NOMO-1 treated with dmso at 0.1 percent for 144 hours (cell line): ENCODE data around the gene AGBL3.

Source experiments
- DNase-seq: peaks from one replicate; lab custom pipeline; 2025; ENCODE audit not compliant: unreplicated experiment; lab: John Stamatoyannopoulos, UW

Gene AGBL3

DNA sequence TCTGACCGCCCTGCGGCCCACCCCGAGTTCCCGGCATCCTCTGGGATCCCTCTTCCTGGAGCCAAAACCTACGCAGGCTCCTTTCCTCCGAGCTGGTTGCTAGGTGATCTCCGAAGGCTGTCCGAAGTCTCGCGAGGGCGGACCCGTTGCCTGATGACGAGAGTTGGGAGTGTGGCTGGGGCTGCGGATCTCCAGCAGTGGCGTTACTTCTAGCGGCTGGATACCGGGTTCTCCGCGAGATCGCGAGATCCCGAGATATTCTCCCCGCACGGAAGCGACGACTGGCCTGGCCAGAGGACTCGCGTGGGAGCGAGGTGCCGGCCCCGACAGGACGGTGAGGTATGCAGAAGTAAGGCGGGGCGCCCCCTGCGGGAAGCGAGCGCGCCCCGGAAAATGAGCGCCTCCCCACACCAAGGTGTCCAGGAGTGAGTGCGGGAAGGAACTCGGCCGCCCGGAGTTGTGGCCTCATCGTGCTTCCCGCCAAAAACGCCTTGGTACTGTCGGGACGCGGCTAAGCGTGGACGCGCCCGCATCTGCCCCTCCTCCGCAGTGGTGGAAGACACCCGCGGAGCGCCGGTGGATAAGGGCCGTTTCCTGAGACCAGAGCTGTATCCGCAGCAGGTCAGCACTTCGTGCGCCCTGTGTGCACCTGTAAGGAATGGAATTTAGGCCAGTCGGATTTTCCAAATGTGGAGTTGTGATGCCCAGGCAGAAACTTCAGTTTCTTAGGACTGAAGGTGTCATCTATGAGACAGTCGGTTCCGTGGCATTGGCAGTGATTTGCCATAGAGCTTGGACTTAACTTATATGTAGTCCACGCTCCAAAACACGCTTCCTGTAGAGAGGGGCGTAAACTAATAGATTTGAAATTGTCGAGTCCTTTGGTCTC lies at the start of gene AGBL3:
Gene AGBL3 (plus strand): TSS at position 146 of the 889 bp plus-strand sequence. CDS start 1,426 bp downstream, outside the sequence.
- DNase-seq = peak; percentile 54

DNA sequence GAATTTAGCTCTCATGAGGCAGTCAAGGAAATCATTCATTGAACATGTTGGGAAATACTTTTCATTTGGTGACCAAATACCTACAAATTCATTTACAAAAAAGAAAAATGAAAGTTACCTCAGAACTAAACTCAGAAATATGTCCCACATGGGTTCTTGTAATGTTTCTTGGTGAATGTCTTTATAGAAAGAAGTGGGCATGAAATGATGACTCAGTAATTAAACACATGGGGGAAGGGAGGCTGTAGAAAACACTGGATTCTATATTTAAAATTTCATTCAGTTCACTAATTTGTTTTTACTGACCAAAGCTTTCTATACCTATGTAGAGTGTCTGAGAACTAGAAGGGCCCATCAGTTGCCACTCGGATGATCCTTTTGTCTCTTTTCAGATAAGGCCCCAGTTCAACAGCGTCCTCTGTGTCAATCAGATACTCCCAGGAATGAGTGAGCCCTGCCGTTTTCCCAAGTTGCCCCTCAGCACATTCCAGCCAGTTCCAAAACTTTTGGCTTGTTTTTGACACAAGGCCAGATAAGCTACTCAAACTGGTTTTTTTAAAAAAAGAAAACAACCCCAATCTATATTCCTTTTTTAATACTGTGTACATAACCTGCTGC lies 49.3 kb upstream of the AGBL3 start:
- DNase-seq = no peak

DNA sequence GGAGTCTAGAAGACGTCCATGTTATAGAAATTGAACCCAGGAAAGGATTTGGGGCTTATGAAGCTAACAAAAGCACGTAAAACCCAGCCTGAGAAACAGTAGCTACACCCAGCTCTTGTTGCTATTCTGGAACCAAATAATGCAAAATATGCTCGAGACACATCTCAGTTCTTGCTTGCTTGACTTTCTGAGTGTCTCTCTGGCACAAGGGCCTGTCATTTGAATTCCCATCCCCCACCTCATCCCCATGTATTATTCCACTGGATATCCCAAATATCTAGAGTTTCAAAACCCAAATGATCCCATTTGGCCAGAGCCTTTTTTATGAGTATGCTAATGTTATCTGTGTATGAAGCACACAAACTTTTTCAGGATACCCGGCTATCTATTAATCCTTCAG lies 48.2 kb upstream of the AGBL3 start:
- no peak for DNase-seq

GRCh38 chr7:134939136-134939535 lies 47.2 kb upstream of the AGBL3 start:
- no peak for DNase-seq

GRCh38 chr7:134940729-134941128 lies 45.6 kb upstream of the AGBL3 start:
- no peak for DNase-seq

DNA sequence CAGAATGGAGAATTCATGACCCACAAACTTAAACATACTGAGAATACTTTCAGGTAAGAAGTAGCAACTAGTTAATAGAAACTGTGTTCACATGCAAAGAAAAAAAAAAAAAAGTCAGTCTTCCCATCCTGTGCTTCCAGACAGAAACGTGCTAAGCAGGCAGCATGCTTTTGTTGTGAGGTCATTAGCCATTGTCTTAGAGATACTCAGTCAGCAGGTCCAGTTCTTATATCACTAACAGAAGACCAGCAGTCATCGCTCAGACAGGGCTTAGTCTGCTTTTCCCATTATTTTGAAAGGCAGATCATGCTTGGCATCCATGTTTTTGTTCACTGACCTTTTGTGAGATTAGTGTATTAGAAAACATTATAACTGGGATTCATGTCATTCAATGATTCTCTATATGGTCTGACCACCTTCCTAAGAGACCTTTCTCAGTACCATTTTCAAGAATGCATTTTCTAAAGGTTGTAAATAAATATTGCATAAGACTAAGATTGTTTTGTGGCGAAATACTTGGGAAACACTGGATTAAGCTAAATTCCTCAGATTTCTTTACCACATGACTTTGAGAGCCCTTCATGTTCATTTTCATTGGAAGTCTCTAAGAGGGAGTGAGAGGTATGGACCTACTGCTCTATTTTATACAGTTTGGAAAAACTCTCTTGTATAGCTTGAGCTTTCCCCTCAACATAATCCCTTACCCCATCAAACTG lies 45.0 kb upstream of the AGBL3 start:
- DNase-seq = no peak

GRCh38 chr7:134941952-134942351 lies 44.4 kb upstream of the AGBL3 start:
- DNase-seq = no peak

GRCh38 chr7:134942690-134943466 lies 43.4 kb upstream of the AGBL3 start:
- no peak for DNase-seq

GRCh38 chr7:134943785-134944400 lies 42.4 kb upstream of the AGBL3 start:
- DNase-seq = no peak

- no peak for DNase-seq
These were observed 40.6 kb upstream of the AGBL3 start for GRCh38 chr7:134945691-134946090.

DNA sequence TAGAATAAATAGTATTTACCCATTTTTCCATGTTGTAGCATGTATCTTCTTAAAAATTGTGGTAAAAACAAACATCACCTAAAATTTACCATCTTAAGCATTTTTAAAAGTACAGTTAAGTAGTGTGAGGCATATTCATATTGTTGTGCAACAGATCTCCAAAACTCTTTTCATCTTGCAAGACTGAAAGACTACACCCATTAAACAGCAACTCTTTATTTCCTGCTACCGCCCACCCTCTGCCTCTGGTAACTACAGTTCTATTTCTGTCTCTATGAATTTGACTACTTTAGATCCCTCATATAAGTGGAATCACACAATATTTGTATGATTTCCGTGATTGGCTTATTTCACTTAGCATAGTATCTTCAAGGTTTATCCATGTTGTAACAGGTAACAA lies 40.0 kb upstream of the AGBL3 start:
- no peak for DNase-seq

GRCh38 chr7:134947329-134947728 lies 39.0 kb upstream of the AGBL3 start:
- DNase-seq = no peak

GRCh38 chr7:134947831-134948230 lies 38.5 kb upstream of the AGBL3 start:
- DNase-seq = no peak

- no peak for DNase-seq
These were observed 38.1 kb upstream of the AGBL3 start for GRCh38 chr7:134948246-134948645.

DNA sequence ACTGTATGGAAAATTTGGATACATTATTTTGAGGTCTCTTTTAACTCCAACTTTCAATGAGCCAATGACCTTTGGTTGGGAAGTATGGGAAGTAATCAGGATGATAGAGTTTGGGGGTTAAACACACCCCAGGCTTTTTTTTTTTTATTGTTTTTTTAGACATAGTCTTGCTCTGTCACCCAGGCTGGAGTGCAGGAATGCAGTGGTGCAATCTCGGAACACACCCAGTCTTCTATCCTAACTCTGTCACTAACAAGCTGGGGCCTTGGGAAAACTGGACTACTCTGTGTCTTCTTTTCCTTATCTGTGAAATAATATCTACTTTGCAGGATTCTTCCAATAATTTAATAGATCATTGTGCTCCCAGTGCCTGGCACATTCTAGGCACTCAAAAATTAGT lies 37.6 kb upstream of the AGBL3 start:
- no peak for DNase-seq

DNA sequence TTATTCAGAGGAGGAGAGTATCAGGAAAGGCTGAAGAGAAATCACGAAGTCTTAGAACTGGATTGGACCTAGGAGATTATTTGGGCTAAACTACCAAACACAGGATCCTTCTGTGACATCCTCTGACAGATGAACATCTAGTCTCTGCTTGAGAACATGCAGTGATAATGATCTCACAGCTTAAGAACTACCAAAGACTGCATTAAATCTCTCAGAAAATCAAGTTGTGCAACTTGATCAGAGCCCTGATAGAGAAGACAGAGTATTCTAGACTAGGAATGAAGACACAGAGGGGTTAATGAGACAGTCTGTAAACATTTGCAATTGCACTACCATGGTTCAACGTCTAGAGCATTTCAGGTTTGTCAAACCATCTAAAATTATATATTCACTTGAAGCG lies 37.1 kb upstream of the AGBL3 start:
- no peak for DNase-seq

DNA sequence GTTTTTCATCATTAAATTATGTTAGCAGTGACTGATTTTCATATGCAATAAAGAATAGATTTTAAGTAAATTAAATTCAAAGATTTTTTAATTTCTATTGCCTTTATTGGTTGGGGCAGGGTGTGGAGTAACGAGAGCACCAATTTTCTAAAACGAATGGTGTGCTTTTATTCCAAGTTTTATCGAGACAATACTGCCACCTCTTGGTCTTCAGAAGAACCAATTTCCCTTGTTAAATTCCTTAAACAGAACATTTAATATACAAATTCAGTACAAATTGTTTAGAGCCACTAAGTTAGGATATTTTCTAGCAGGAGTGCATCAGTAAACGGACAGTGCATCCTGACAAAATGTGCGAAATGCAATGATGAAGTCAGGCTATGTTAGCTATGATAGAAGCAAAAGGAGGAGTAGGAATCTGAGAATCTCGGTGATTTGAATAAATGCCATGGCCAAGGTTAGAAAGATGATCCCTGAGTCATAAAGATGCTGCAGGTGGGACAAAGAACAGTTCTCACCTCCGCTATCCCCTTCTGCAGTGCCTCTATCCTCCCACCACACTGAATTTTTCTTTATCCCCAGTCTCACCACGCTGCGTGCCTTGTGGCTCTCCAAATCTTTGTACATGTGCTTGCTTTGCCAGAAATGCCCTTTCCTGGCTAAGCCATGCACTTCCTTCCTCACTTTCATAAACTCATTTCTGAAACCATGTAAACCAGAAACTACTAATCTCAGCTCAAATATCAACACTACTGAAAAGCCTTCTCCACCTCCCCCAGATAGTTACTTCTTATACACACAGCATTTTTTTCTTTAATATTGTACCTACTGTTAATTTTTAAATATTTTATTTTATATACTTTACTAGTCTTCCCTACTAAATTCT lies 31.9 kb upstream of the AGBL3 start:
- no peak for DNase-seq

- DNase-seq = no peak
These were observed 29.3 kb upstream of the AGBL3 start for GRCh38 chr7:134957005-134957404.

DNA sequence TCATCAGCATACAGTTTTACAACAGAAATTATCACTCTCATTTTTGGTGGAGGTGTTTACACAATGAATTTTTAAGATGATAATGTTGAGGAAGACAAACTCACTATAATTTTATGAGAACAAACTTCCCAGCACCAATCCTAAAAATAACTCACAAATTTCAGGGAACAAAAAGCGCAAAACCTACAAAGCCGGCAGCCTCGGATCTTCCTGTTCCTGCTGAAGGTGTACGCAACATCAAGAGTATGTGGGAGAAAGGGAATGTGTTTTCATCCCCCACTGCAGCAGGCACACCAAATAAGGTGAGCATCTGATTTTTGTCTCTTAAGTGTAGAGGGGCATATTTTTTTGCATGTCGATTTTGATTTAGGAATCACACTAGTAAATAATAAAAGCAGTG lies 26.5 kb upstream of the AGBL3 start:
- no peak for DNase-seq
